HG02870 (cell line): Measurements from ENCODE around the gene SRPK1.

ENCODE experiments used
- ATAC-seq: cut with Tn5 transposase; IDR thresholded peaks from one replicate; pipeline ENCODE4 v1.9.1; 2021; ENCODE audit warnings: mild to moderate bottlenecking, moderate library complexity; ENCODE audit not compliant: unreplicated experiment

The SRPK1 gene

DNA sequence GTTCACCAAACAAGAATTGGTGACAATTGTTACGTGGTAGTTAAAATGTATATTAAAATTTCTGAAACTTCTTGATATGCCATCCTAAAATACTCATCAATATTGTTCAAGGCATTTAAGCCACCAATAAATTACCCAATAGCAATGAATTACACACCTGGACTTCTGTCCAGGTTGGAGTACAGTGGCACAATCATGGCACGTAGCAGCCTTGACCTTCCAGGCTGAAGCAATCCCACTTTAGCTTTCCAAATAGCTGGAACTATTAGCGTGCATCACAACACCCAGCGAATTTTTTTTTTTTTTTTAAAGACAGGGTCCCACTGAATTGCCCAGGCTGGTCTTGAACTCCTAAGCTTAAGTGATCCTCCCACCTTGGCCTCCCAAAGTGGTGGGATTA, 17.2 kb downstream of the SRPK1 start:
- ATAC-seq = no peak

DNA sequence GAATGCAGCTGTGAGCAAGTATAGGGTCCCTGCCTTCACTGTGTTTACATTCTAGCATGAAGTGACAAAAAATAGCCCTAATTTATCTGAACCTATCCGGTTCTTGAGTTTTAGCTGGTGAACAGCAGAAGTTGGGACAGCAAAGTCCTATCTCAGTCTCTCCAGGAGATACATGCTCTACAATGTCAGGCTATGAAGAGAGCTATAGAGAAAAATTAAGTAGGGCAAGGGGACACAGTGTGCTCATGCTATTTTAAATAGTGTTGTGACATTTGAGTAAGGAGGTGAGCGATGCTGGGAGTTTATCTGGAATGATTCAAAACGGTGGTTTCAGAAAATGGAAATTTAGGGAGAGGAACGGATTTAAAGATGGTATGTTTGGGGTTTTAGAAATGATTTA, 20.4 kb downstream of the SRPK1 start:
- ATAC-seq = no peak

DNA sequence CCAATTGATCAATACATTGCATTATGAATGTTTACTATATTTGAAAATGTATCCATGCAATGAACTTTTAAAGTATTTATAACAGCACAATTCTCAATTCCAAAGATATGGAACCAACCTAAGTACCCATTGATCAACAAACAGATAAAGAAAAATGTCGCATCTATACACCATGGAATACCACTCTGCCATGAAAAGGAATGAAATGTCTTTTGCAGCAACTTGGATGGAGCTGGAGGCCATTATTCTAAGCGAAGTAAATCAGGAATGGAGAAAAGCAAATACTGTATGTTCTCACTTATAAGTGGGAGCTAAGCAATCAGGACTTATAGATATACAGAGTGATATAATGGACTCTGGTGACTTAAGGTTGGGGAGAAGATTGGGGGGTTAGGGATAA, 22.9 kb downstream of the SRPK1 start:
- ATAC-seq = no peak

DNA sequence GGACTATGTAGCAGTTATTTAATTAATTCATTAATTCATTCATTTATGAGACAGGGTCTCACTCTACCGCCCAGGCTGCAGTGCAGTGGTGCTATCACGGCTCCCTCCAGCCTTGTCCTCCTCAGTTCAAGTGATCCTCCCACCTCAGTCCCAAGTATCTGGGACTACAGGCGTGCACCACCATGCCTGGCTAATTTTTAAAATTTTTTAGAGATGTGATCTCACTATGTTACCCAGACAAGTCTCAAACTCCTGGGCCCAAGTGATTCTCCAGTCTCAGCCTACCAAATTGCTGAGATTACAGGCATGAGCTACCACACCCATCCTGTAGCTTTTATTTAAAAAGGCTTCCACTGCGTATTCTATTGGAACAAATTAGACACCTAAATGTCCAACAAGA, 23.4 kb downstream of the SRPK1 start:
- ATAC-seq = no peak

DNA sequence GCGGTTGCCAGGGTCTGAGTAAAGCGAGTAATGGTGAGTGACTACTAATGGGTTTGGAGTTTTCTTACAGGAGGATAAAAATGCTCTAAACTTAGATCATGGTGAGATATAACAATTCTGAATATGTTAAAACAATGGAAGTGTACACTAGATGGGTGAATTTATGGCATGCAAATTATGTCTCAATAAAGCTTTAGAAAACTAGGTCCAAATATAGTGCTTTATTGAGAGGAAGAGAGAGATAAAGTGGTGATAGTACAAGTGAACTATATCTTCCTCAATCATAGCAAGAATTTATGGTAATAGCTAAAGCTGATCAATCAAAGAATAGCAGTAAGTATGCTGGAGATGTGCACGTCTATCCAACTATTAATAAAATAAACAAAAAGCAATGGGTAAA, 23.9 kb downstream of the SRPK1 start:
- no peak for ATAC-seq

DNA sequence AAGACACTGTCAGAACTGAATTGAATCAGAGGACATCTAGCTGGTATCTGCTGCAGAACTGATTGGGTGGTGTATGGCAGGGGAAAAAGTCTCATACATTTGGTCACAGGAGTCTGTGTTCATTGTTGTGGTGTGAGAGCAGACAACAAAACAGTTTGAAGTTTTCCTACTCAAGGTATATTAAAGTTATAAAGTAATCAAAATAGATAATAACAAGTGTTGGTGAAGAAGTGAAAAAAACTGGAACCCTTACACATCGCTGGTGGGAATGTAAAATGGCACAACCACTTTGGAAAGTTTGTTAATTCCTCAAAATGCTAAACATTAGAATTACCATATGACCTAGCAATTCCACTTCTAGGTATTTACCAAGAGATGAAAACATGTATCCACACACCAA, 24.7 kb downstream of the SRPK1 start:
- ATAC-seq = no peak

DNA sequence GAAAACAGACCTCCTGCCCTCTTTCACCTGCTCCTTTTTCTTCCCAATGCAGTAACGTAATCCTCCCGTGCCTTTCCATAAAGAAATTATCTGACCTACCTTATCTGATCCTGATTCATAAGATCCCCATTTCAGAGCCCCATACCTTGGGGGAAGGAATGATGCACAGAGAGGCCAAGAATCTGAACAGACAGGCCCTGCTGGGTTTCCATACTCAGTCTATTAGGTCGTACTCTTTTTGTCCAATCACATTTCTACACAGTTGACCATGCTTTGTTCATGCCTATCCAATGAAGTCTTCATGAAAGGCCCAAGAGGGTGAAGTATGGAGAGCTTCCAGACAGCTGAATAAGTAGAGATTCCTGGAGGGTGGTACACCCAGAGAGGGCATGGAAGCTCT, 25.3 kb downstream of the SRPK1 start:
- no peak for ATAC-seq

DNA sequence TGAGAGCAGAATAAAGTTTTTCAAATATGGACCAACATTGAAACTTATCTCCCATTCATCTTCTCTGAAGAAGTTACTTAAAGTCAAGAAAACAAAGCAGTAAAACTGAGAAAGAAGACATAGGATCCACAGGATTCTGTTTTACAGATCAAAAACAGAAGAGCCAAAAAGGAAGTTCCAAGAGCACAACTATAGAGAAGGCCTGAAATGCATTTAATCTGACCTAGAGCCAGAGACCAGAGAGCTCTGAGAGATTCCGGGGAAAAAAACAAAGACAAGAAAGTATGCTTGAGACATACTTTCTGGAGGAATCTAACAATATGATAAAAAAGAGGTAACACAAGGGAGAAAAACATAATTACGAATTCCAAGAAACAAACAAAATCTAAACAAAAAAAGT, 26.1 kb downstream of the SRPK1 start:
- no peak for ATAC-seq

DNA sequence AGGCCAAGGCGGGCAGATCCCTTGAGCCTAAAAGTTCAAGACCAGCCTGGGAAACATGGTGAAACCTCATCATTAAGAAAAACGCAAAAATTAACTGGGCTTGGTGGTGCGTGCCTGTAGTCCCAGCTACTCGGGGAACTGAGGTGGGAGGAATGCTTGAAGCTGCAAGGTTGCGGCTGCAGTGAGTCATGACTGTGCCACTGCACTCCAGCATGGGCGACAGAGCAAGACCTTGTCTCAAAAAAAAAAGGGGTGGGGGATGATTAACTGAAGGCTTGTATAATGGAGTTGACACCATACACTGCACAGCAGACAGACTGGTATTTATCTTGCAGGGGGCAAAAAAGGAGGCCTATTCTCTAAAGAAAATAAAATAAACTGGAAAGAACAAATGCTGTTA, 27.7 kb downstream of the SRPK1 start:
- no peak for ATAC-seq

DNA sequence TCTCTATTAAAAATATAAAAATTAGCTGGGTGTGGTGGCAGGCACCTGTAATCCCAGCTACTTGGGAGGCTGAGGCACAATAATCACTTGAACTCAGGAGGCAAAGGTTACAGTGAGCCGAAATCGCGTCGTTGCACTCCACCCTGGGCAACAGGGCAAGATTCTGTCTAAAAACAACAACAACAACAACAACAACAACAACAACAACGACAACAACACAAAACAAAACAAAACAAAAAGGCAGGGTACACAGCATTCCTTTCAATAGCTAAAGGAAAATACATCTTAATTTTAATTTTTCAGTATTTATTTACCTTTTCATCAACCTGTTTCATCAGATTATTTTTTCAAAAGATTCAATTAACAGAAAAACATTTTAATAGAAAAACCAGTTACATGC, 28.4 kb downstream of the SRPK1 start:
- no peak for ATAC-seq

DNA sequence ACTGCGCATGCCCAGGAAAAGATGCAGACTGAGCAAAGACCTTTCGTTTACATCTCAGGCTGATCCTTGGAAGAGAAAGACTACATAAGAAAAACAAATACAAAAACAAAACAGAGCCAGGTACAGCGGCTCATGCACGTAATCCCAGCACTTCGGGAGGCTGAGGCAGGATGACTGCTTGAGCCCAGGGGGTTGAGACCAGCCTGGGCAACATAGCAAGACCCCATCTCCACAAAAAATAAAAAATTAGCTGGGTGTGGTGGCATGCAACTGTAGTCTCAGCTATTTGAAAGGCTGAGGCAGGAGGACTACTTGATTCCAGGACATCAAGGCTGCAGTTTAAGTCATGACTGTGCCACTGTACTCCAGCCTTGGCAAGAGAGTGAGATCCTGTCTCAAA, 41.7 kb downstream of the SRPK1 start:
- ATAC-seq = no peak

DNA sequence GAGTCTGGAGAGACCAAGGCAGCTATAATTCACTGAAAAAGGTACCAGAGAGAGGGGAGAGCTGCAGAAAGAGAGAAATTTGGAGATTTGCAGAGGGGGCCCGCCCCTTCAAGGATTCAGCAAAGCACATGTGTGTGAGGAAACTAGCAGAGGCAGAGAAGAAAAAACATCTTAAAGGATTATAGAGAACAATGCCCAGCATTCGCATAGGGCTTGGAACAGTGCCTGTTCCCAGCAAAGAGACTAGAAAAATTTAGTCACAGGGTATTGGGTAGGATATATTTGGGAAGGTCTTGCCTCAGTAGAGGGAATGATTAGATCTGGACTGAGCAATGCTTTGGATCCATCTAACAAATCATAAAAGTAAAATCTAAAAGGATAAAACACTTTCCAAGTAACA, 44.0 kb downstream of the SRPK1 start:
- no peak for ATAC-seq

DNA sequence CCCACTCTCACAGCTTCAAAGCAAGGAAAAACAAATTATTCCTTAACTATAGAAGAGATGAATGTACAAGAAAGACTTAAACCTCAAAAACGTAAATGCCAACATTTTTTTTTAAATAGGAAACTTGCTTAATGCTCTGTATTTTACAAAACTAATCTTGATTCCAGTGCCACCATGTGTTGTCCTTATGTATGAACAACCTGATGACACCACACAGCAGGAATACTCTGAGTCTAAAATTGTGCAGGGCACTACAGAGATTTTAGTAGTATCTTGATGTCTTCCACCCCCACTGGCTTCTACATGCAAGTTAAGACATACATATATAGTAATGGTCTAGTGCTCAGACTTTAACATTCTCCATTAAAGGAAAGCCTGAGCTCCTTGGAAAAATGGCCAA, 46.2 kb downstream of the SRPK1 start:
- ATAC-seq = no peak

DNA sequence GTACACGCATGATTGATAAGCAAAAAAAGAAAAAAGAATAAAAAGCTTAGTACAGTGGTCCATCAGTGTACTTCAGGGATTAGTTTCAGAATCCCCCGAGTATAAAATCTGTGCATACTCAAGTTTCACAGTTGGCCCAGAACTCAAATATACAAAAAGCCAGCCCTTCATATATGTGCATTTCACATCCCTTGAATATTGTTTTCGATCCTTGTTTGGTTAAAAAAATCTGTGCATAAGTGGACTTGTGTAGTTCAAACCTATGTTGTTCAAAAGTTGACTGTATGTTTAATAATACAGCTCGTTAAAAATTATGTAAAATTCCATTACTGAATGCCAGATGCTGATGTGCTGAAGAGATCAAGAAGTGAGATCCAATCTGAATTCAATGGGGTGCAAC, 61.5 kb downstream of the SRPK1 start:
- no peak for ATAC-seq

DNA sequence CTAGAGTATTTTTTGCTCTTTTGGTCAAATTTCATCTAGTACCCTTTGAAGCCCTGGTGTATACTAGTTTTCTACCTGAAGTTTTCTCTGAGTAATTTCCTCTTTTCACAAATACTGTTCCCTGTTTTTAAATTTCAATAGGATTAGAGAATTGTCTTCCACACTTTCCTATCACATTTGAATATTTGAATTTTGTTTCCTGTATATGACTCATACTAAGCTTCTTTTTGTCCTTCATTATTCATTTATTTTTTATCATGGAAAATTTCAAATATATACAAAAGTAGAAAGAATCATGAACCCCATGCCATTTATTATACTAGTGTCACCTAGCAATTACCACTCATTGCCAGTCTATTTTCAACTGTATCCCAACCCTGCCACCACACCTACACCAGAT, 63.0 kb downstream of the SRPK1 start:
- no peak for ATAC-seq

DNA sequence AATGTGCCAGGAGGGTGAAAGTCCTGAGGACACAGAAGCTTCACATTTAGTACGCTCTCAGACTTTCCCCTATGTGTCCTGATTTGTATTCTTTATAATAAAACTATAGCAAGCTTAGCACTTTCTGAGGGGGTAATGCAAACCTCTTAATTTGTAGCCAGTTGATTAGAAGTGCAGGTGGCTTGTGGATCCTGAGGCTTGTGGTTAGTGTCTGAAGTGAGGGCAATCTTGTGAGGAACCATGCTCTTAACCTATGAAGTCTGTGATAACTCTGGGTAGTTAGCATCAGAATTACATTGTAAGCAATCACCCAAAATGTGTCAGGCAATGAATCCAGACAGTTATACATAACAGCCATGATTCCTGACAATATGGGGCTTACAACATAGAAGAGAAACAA, 64.6 kb downstream of the SRPK1 start:
- ATAC-seq = no peak

DNA sequence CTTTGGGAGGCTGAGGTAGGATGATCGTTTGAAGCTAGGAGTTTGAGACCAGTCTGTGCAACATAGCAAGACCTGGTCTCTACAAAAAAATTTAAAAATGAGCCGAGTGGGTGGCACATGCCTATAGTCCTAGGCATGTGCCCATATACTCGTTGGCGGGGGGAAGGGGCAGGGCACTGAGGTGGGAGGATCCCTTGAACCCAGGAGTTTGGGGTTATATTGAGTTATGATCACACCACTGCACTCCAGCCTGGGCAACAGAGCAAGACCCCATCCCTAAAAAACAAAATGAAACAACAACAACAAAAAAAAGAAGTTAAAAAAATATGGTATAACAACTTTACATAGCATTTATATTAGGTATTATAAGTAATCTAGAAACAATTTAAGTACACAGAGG, 67.9 kb downstream of the SRPK1 start:
- no peak for ATAC-seq

DNA sequence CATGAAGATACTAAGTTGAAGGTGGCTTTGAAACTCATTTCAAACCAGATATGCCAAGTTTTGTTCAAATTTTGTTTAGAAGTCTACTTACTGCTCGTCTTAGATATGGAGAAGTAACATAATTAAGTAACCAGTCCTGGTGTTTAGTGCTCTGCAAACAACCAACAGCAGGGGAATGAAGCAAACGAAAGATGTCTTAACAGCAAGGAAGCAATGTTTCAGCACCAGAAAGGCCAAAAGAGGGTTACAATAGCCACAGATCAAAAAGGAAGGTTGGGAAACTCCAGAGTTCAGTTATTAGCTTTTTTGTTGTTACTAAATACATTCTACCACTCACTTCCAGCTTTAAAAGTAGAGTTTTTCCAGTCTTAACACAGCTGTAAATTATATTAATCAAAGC, 70.7 kb downstream of the SRPK1 start:
- ATAC-seq = no peak

DNA sequence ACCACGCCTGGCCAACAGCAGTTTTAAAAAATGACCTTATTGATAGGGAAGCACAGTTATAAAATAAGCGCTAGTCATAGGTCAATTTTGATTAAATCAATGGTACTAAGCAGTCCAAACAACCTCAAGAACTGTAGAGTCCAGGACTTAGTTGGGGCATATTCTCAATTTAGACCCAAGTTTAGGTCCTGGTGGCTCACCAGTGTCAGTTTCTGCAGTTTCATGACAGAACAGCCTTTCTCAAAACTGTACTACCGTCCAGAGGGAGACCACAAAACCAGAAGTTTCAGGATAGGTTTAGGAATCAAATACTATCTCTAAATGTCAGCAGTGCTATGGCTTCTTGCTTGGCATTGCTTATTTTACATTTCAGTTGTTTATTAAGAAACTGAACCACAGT, 76.6 kb downstream of the SRPK1 start:
- ATAC-seq = no peak

DNA sequence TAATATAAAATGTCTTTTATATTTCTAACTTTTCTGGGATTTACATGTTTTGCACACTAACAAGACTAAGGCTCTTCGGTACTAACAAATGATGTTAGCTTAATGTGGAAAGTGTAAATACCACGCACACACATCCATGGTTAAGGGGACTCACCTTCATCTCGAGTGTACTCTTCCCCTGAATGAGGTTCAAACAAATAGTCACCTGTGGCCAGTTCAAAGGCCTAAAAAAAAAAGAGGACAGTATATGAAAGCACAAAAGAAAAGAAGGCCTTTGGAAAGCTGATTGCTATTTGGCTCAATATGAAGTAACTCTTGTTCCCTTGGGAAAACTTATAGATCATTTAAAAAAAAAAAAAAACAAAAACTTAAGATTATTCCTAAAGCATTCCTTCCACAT, 78.5 kb downstream of the SRPK1 start:
- ATAC-seq = no peak

DNA sequence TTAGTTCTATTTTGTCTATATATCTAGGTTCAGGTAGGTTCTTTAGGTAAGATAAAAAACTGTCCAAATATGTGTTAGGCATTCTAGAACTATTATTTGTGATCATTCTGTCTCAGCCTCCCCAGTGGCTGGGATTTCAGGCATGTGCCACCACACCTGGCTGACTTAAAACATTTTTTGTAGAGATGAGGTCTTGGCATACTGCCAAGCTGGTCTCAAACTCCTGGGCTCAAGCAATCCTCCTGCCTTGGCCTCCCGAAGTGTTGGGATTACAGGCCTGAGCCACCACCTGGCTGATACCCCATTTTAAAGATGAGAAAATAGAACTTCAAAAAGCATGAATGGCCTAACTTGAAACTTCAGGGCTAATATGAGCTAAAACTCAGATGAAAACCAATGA, 81.9 kb downstream of the SRPK1 start:
- ATAC-seq = no peak

DNA sequence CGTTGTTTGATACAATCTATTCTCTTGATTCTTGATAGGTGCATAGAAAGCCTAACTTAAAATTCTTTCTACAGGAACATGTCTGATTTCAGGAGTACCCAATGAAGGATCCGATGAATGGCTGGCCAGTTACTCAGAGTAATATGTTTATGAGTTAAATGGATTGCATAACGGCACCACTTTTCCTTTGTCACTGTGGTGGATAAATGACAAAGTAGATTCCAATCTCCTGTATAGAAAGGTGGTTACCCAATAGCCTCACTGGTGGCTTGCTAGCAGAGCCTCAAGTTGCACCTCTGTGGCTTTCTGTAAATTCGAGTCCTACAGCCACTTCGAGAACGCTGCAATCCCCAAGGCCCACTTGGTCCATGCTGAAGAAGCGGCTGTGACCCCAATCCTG, 87.4 kb downstream of the SRPK1 start:
- ATAC-seq = no peak

DNA sequence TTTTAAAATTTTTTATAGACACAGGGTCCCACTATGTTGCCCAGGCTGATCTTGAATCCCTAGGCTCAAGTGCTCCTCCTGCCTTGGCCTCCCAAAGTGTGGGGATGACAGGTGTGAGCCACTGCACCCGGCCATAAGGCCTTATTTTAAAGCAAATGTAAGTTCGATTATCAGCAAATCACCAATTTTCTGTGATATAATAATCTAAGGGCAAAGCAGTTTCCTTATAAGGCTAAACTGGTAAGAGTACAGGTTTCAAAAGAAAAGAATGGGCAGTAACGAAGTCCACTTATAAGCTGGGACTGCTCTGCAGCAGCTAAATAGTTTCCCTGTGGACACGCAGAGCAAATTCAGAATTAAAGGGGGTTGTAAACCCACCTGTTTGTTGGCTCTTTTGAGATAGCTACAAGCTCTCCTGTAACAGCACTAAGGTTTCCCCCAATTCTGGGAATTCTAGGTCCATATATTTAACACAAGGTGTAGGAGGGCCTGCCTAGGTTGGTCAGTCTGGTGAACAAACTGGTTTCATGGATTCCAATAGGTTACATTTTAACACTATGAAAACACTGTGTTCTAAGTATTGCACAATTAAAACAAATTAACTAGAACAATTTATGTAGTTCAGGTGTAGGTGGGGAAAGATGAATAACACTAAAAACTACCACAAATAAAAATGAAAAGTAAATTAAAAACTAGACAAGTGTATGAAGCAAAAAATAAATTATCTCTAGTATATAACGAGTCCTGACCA, 89.5 kb downstream of the SRPK1 start:
- ATAC-seq = no peak
